ENCODE data around the gene LAMA1.

Gene LAMA1

DNA sequence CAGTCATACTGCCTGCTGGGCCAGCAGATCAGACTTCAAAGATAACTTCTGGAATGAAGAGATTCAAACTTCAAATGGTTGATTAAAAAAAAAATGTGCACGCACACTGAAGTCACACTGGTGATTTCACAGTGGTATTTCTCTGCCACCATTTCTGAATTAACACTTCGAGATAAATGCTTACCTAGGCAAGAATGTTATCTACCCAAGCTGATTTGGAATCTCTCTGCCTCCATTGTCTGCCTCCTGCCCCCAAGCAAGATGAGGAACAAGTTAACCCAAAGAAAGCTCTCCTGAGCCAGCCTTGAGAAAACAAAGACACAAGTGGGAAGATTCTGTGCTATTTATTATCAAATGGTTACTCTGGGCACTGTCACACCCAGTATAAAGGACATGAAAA, 6.5 kb downstream of the LAMA1 start:
- DNase-seq (ENCODE audit: extremely low read depth, low read depth): no peak
- H3K4me3 ChIP-seq (replicated peaks; ENCODE audit: low read depth, low read length): no peak overlapping the region
- TF ChIP-seq, protein P1, sequence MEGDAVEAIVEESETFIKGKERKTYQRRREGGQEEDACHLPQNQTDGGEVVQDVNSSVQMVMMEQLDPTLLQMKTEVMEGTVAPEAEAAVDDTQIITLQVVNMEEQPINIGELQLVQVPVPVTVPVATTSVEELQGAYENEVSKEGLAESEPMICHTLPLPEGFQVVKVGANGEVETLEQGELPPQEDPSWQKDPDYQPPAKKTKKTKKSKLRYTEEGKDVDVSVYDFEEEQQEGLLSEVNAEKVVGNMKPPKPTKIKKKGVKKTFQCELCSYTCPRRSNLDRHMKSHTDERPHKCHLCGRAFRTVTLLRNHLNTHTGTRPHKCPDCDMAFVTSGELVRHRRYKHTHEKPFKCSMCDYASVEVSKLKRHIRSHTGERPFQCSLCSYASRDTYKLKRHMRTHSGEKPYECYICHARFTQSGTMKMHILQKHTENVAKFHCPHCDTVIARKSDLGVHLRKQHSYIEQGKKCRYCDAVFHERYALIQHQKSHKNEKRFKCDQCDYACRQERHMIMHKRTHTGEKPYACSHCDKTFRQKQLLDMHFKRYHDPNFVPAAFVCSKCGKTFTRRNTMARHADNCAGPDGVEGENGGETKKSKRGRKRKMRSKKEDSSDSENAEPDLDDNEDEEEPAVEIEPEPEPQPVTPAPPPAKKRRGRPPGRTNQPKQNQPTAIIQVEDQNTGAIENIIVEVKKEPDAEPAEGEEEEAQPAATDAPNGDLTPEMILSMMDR (IDR thresholded peaks at IDR 0.05; ENCODE audit: low read depth, low read length, missing control alignments): no peak

DNA sequence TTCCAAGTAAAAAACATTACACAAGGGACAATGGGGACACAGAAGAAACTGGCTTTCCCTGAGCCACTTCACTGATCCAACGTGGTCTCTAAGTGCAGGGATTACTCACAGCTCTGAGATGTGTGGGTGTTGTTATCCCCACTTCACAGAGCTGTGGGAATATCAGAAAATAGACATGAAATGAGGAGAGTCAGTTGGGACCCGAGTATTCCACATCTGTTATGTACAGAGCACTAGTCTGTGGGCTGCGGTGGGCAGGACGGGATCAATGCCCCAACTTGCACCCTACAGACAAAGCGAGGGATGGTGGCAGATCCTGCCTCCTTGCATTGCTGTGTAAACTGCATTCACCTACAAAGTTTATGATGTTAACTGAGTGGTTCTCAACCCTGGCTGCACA, 11.7 kb downstream of the LAMA1 start:
- TF ChIP-seq, protein P1 (IDR thresholded peaks at IDR 0.05; ENCODE audit: low read depth, low read length, missing control alignments): no peak
- no peak for DNase-seq (ENCODE audit: extremely low read depth, low read depth)
- H3K4me3 ChIP-seq (replicated peaks; ENCODE audit: low read depth, low read length): no peak overlapping the region

DNA sequence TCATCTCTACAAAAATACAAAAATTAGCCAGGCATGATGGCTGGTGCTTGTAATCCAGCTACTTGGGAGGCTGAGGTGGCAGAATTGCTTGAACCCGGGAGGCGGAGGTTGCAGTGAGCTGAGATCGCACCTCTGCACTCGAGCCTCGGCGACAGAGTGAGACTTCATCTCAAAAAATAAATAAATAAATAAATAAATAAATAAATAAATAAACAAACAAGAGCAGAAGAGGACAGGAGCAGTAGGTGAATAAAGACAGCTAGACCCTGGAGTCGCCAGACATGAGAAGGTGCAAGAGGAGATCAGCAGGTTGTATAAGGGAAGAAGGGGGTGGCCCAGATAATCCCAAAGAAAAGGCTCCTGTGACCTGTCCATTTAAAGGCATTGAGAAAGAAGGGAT, 12.3 kb downstream of the LAMA1 start:
- H3K4me3 ChIP-seq (replicated peaks; ENCODE audit: low read depth, low read length): no peak overlapping the region
- DNase-seq (ENCODE audit: extremely low read depth, low read depth): no peak
- TF ChIP-seq, protein P1 (IDR thresholded peaks at IDR 0.05; ENCODE audit: low read depth, low read length, missing control alignments): no peak

DNA sequence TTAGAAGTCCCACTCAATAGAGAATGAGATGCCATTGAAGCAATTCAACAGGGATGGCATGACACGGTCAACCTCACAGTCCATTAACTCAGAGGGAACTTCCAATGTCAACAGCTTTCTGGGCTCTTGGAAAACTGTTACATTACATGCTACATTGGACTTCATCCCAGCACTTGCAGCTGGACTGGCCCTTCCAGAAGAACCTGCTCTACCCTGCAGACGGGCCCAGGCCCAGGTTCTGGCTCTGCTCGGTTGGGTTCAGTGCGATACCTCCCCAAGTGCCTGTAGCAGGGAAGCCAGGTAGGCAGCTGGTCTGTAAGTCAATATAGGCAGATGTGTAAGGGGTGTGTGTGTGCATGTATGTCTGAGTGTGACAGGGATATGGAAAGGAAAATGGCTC, 12.9 kb downstream of the LAMA1 start:
- DNase-seq (ENCODE audit: extremely low read depth, low read depth): no peak
- TF ChIP-seq, protein P1 (IDR thresholded peaks at IDR 0.05; ENCODE audit: low read depth, low read length, missing control alignments): no peak
- H3K4me3 ChIP-seq (replicated peaks; ENCODE audit: low read depth, low read length): no peak overlapping the region

DNA sequence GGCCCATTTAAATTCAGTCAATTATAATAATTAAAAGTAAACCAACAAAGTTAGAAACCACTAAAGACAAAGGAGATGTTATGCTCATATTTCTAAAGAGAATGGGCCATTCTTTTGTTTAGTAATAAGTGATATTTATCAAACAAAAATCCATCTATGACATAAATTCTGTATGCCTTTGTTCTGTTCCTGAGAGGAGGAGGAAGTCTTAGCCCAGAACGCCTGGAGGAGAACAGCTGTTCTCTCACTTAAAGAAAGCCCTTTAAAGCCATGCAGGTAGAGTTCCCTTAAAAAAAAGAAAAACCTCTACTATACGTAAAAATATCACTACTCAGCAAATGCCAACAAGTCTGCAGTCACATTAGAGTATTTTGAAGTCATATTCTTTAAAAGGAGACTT, 15.5 kb downstream of the LAMA1 start:
- no peak overlapping the region for H3K4me3 ChIP-seq (replicated peaks; ENCODE audit: low read depth, low read length)
- TF ChIP-seq, protein P1 (IDR thresholded peaks at IDR 0.05; ENCODE audit: low read depth, low read length, missing control alignments): no peak
- DNase-seq (ENCODE audit: extremely low read depth, low read depth): no peak

DNA sequence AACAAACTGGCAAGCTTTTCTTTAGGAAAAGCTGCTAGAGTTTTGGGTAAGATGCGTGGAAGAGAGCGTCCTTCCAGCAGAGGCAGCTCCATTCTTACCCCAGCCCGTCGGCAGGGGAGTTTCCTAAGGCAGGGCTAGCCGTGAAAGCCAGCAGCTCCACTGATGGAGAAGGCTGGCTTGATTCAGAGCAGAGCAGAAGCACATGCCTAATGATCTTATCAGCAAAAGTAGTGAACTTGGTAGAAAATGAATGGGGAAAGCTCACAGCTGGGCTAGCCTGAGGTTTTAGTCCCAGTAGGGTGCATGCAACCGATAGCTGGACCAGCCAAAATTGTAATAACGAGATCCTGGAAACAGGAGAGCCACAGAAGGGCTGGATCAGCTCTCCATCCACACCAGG, 20.8 kb downstream of the LAMA1 start:
- TF ChIP-seq, protein P1 (IDR thresholded peaks at IDR 0.05; ENCODE audit: low read depth, low read length, missing control alignments): no peak
- no peak overlapping the region for H3K4me3 ChIP-seq (replicated peaks; ENCODE audit: low read depth, low read length)
- no peak for DNase-seq (ENCODE audit: extremely low read depth, low read depth)

DNA sequence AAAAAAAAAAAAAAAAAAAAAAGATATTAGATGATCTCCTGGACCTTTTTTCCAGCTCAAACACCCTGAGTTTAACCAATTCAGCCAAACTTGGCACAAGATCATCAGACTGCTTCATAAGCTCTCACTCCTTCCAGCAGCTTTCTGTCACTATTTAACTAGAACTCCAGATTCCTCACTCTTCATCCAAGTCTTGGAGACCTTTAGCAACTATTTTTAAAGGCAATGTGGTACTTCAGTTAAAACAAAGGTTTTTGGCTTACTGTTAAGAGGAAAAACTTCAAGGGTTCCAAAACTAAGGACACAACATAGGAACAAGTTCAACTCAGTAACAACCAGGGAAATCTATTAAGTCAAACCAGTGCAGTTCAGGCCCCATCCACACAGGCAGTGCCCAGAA, 23.2 kb downstream of the LAMA1 start:
- TF ChIP-seq, protein P1 (IDR thresholded peaks at IDR 0.05; ENCODE audit: low read depth, low read length, missing control alignments): no peak
- H3K4me3 ChIP-seq (replicated peaks; ENCODE audit: low read depth, low read length): no peak overlapping the region
- DNase-seq (ENCODE audit: extremely low read depth, low read depth): no peak
